H1 (cell line): ENCODE data around the gene MCMBP. TPM values are rescaled to one million over a fixed set of nuclear protein-coding genes. Genes with fewer than 3 reads are reported as not detected.

Experiments used
- CTCF ChIA-PET: fragments of 300-600 bp; sonication (Branson Sonifier 250); formaldehyde crosslinking; loops from one replicate; lab custom pipeline; 2021; ENCODE audit not compliant: partially characterized antibody; lab: Charles Lee
- POLR2A ChIA-PET: fragments of 300-600 bp; sonication (Branson Sonifier 250); formaldehyde crosslinking; loops from one replicate; lab custom pipeline; 2021; ENCODE audit warnings: inconsistent platforms; ENCODE audit not compliant: partially characterized antibody; lab: Charles Lee
- DNase-seq, 2 experiments: peaks; one replicate each; pipeline versions ENCODE4 v3.0.0 to v3.0.0-alpha.2; 2010 to 2022; ENCODE audit warnings: low spot score in 2 of 2, low read depth in 1 of 2, mixed read lengths in 1 of 2
- FAIRE-seq: peaks from 2 replicates; lab custom pipeline; 2011; peaks lifted over from hg19 to GRCh38; lab: Jason Lieb, UNC
- H2AFZ ChIP-seq: 2 replicates; pipeline ENCODE4 v1.8.1; 2012; ENCODE audit warnings: low read length, inconsistent platforms
- H2AK5ac ChIP-seq: 2 replicates; pipeline ENCODE4 v1.6.1; 2013; ENCODE audit warnings: low read depth, low read length
- H2BK120ac ChIP-seq: replicated peaks from 2 replicates; pipeline ENCODE3; 2013; ENCODE audit warnings: low read depth, low read length, inconsistent platforms
- H2BK12ac ChIP-seq: 2 replicates; pipeline ENCODE4 v1.6.1; 2013; ENCODE audit warnings: low read depth, low read length
- H2BK15ac ChIP-seq: 2 replicates; pipeline ENCODE4 v1.6.1; 2013; ENCODE audit warnings: low read length
- H2BK20ac ChIP-seq: 2 replicates; pipeline ENCODE4 v1.6.1; 2013; ENCODE audit warnings: low read length
- H2BK5ac ChIP-seq: 2 replicates; pipeline ENCODE4 v1.6.1; 2013; ENCODE audit warnings: low read depth, low read length
- H3K14ac ChIP-seq: 2 replicates; pipeline ENCODE4 v1.6.1; 2013; ENCODE audit warnings: inconsistent platforms; ENCODE audit not compliant: insufficient read length
- H3K18ac ChIP-seq: 2 replicates; pipeline ENCODE4 v1.6.1; 2013; ENCODE audit warnings: low read length; ENCODE audit errors: extremely low read depth
- H3K23ac ChIP-seq: 2 replicates; pipeline ENCODE4 v1.6.1; 2013; ENCODE audit warnings: inconsistent platforms; ENCODE audit not compliant: insufficient read length
- H3K23me2 ChIP-seq: 2 replicates; pipeline ENCODE4 v1.6.1; 2013; ENCODE audit warnings: low read depth, low read length
- H3K27ac ChIP-seq: 2 replicates; pipeline ENCODE4 v1.6.1; 2011; ENCODE audit warnings: low read depth, low read length, inconsistent platforms
- H3K27me3 ChIP-seq, 4 experiments: replicated peaks in 1 of 4; 1 replicate in 1 of 4; 2 replicates in 3 of 4; pipeline versions ENCODE4 v1.6.1 to v1.8.1; 2011 to 2013; ENCODE audit warnings: low read length in 3 of 4, mild to moderate bottlenecking in 3 of 4, inconsistent platforms in 2 of 4, mixed read lengths in 2 of 4, moderate library complexity in 1 of 4; ENCODE audit not compliant: control insufficient read depth in 3 of 4, insufficient read depth in 3 of 4; ENCODE audit errors: extremely low read depth in 1 of 4
- H3K36me3 ChIP-seq, 4 experiments: 2 replicates each; pipeline versions ENCODE4 v1.6.1 to v1.8.1; 2011 to 2013; ENCODE audit warnings: mild to moderate bottlenecking in 4 of 4, low read length in 3 of 4, moderate library complexity in 2 of 4, control low read depth in 1 of 4, inconsistent platforms in 1 of 4; ENCODE audit not compliant: insufficient read depth in 4 of 4, control insufficient read depth in 2 of 4
- H3K4ac ChIP-seq: replicated peaks from 2 replicates; pipeline ENCODE3; 2013; ENCODE audit warnings: low read length, low read depth, mixed read lengths, inconsistent platforms; ENCODE audit not compliant: insufficient read length
- H3K4me1 ChIP-seq, 4 experiments: replicated peaks in 1 of 4; 1 replicate in 1 of 4; 2 replicates in 3 of 4; pipeline versions ENCODE4 v1.6.1 to v1.8.1; 2011 to 2013; ENCODE audit warnings: low read length in 3 of 4, inconsistent platforms in 2 of 4, mixed read lengths in 1 of 4; ENCODE audit not compliant: insufficient read depth in 4 of 4, control insufficient read depth in 3 of 4
- H3K4me2 ChIP-seq, 2 experiments: 2 replicates each; pipeline versions ENCODE4 v1.6.1 to v1.8.1; 2011 to 2013; ENCODE audit warnings: low read depth in 2 of 2, low read length in 2 of 2, control low read depth in 1 of 2, inconsistent platforms in 1 of 2, mild to moderate bottlenecking in 1 of 2; ENCODE audit not compliant: insufficient read depth in 1 of 2
- H3K4me3 ChIP-seq, 4 experiments: fragments of 200-600, 300-600 bp in 1 of 4; sonication (generic), shearing (Covaris generic), sonication (Bioruptor Twin) in 1 of 4; 2 replicates each; pipeline versions ENCODE4 v1.5.1 to v1.8.1; 2011 to 2016; ENCODE audit warnings: low read length in 4 of 4, low read depth in 3 of 4, control low read depth in 2 of 4, inconsistent platforms in 2 of 4, mild to moderate bottlenecking in 2 of 4, mixed read lengths in 1 of 4, moderate library complexity in 1 of 4; ENCODE audit not compliant: insufficient read depth in 2 of 4; ENCODE audit errors: extremely low read depth in 1 of 4
- H3K56ac ChIP-seq: replicated peaks from 2 replicates; pipeline ENCODE3; 2013; ENCODE audit warnings: low read depth, mild to moderate bottlenecking, mixed read lengths, low read length, inconsistent platforms; ENCODE audit not compliant: insufficient read length
- H3K79me1 ChIP-seq: 2 replicates; pipeline ENCODE4 v1.6.1; 2013; ENCODE audit warnings: low read depth, low read length, control low read depth
- H3K79me2 ChIP-seq, 2 experiments: 2 replicates each; pipeline versions ENCODE4 v1.6.1 to v1.8.1; 2012 to 2013; ENCODE audit warnings: low read length in 2 of 2, mild to moderate bottlenecking in 2 of 2, inconsistent platforms in 1 of 2; ENCODE audit not compliant: insufficient read depth in 2 of 2, control insufficient read depth in 1 of 2
- H3K9ac ChIP-seq, 4 experiments: replicated peaks in 1 of 4; 1 replicate in 1 of 4; 2 replicates in 3 of 4; pipeline versions ENCODE4 v1.6.1 to v1.8.1; 2011 to 2013; ENCODE audit warnings: low read depth in 3 of 4, low read length in 3 of 4, control low read depth in 2 of 4, mild to moderate bottlenecking in 2 of 4, moderate library complexity in 2 of 4, inconsistent platforms in 1 of 4; ENCODE audit errors: extremely low read depth in 1 of 4
- H3K9me3 ChIP-seq, 2 experiments: 2 replicates each; pipeline versions ENCODE4 v1.6.1 to v1.8.1; 2012 to 2013; ENCODE audit warnings: mild to moderate bottlenecking in 2 of 2, moderate library complexity in 2 of 2, control low read depth in 1 of 2, inconsistent platforms in 1 of 2, low read depth in 1 of 2, low read length in 1 of 2, mixed read lengths in 1 of 2; ENCODE audit not compliant: insufficient read depth in 2 of 2
- H4K20me1 ChIP-seq, 2 experiments: replicated peaks in 1 of 2; 2 replicates each; pipeline versions ENCODE3 to v1.8.1; 2011 to 2013; ENCODE audit warnings: inconsistent platforms in 2 of 2, low read length in 2 of 2, mild to moderate bottlenecking in 1 of 2; ENCODE audit not compliant: insufficient read depth in 2 of 2, control insufficient read depth in 1 of 2
- H4K5ac ChIP-seq: 2 replicates; pipeline ENCODE4 v1.6.1; 2013; ENCODE audit warnings: low read length, low read depth, mixed read lengths, inconsistent platforms; ENCODE audit not compliant: insufficient read length
- H4K8ac ChIP-seq: 2 replicates; pipeline ENCODE4 v1.8.0; 2013; ENCODE audit warnings: mild to moderate bottlenecking, moderate library complexity, low read length, inconsistent platforms; ENCODE audit not compliant: insufficient read depth; ENCODE audit errors: extremely low read depth
- H4K91ac ChIP-seq: replicated peaks from 2 replicates; pipeline ENCODE3; 2013; ENCODE audit warnings: low read length, mixed read lengths, inconsistent platforms; ENCODE audit not compliant: insufficient read length
- CTBP2 ChIP-seq: IDR thresholded peaks from 2 replicates; pipeline ENCODE4 v1.7.0; 2011; ENCODE audit warnings: borderline replicate concordance, mild to moderate bottlenecking, moderate library complexity, mixed read lengths, low read length; ENCODE audit not compliant: insufficient read depth, insufficient read length
- GABPA ChIP-seq: IDR thresholded peaks from 2 replicates; pipeline ENCODE4 v1.6.1; 2011; ENCODE audit warnings: mild to moderate bottlenecking, low read length, moderate library complexity, borderline replicate concordance; ENCODE audit not compliant: insufficient read depth
- NANOG ChIP-seq: IDR thresholded peaks from 2 replicates; pipeline ENCODE4 v1.6.1; 2011; ENCODE audit warnings: low read length, low read depth, mild to moderate bottlenecking, inconsistent platforms; ENCODE audit not compliant: insufficient read depth, poor library complexity, severe bottlenecking
- WGBS, 2 experiments: shearing (Covaris generic) in 1 of 2; methylation state at CpG; one replicate each; pipeline versions ENCODE4 v1.1.6 to v1.1.7; 2013 to 2015; ENCODE audit warnings: low lambda C conversion rate in 2 of 2, mixed read lengths in 2 of 2, inconsistent platforms in 1 of 2, low coverage in 1 of 2, missing lambda C conversion rate in 1 of 2; ENCODE audit not compliant: insufficient replicate concordance in 2 of 2, insufficient coverage in 1 of 2, insufficient read length in 1 of 2; ENCODE audit errors: extremely low coverage in 1 of 2, missing lambda C conversion rate in 1 of 2; 5-methylcytosine and 5-hydroxymethylcytosine counted together
- polyA plus RNA-seq, 7 experiments: library from polyadenylated mRNA; depleted of rRNA in 3 of 7; stranded (reverse) in 5 of 7; unstranded in 2 of 7; fragments of >200 nt in 5 of 7; fragments of 200-250 nt in 2 of 7; gene quantifications; 1 replicate in 5 of 7; 2 replicates in 1 of 7; 4 replicates in 1 of 7; pipeline versions ENCODE4 v1.2.1 to v1.2.3, GENCODE V29; 2011 to 2013; ENCODE audit warnings: missing spikeins in 2 of 7, mixed read lengths in 2 of 7
- total RNA-seq: library from RNA; stranded (reverse); fragmentation: NEBNext Ultra II Directional; extraction: Animal tissue kit (Norgen Biotek cat#: 25700); gene quantifications from 2 replicates; pipeline ENCODE4 v1.2.1, GENCODE V29; 2021

Gene MCMBP
- total and polyA plus RNA-seq, 2 of the 8 experiments (the other 6 are each of a cell fraction or from before 2014, with no cell fraction given), result 67.3 to 81.7 TPM

DNA sequence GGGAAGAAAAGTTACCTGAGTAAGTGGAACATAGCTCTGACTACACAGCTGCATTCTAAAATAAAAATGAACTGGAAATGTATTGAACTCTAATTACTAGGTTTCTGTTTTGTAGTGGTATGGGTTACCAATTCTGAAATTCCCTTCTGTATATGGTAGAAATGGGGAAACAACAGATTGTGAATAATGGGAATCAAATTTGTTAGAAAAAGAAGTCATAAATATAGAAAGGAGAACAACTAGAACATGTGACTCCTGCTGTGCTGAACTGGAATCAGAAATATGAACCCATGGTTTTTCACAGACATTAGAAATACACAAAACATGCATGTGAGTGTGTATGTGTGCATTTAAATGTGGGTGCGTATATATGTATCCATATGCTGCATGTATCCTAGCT lies 27.0 kb downstream of the MCMBP start:
- CTCF ChIA-PET, result interaction anchor here (0.7 to 2.1 kb wide), 3 partner anchors 95 to 201 kb away, joined by 3 to 8 read pairs (median 6); no protein-coding TSS in a partner anchor
- no peak overlapping the region for H3K14ac ChIP-seq
- TF ChIP-seq CTBP2 (no peak), NANOG (no peak), GABPA (no peak)

More for the DNA sequence above, 27.0 kb downstream of the MCMBP start:
- H3K4me2 ChIP-seq, result no peak overlapping the region
- H2BK5ac ChIP-seq, result no peak overlapping the region
- no peak overlapping the region for H3K4me3 ChIP-seq
- no peaks in the 10 kb centered on the region for H3K79me2 ChIP-seq
- H2BK15ac ChIP-seq, result no peak overlapping the region
- H4K91ac ChIP-seq, result no peak overlapping the region
- no peak overlapping the region for H2BK120ac ChIP-seq
- no peaks in the 10 kb centered on the region for H3K4me1 ChIP-seq
- no peaks in the 10 kb centered on the region for H3K79me1 ChIP-seq
- FAIRE-seq (no peak), DNase-seq (no peak)
- no peak overlapping the region for H3K27ac ChIP-seq
- no peak overlapping the region for H2AK5ac ChIP-seq
- H3K9me3 ChIP-seq, result no peaks in the 10 kb centered on the region
- H3K23ac ChIP-seq, result no peak overlapping the region
- no peak overlapping the region for H2AFZ ChIP-seq
- peaks cover 0 to 5% of the 10 kb centered on the region in 2 experiments for H4K20me1 ChIP-seq
- H2BK12ac ChIP-seq, result no peak overlapping the region
- no peak overlapping the region for H3K56ac ChIP-seq
- H3K23me2 ChIP-seq, result no peaks in the 10 kb centered on the region
- no peak overlapping the region for H3K18ac ChIP-seq
- no peaks in the 10 kb centered on the region for H3K27me3 ChIP-seq
- POLR2A ChIA-PET, result interaction anchor here (1.2 kb wide), 2 partner anchors 10 to 13 kb away, joined by 3 to 4 read pairs; no protein-coding TSS in a partner anchor
- H4K5ac ChIP-seq, result no peak overlapping the region
- H3K4ac ChIP-seq, result no peak overlapping the region
- H2BK20ac ChIP-seq, result no peak overlapping the region
- no peak overlapping the region for H3K9ac ChIP-seq
- H4K8ac ChIP-seq, result no peak overlapping the region
- WGBS, 2 experiments, result 90% methylated on average over 1 of the region's 1 CpG; no CpG with 5 or more reads in 1 of the 2 experiments
- H3K36me3 ChIP-seq, result peaks cover 39 to 82% (median 73%) of the 10 kb centered on the region in 4 experiments
